Progenitor cell of endocrine pancreas (in vitro differentiated cells): ENCODE results near the gene QRFP. TPM values are rescaled to one million over a fixed set of nuclear protein-coding genes. Genes with fewer than 3 reads are reported as not detected.

Experiments
- DNase-seq: peaks from one replicate; pipeline ENCODE4 v3.0.0; 2021; ENCODE audit warnings: low spot score; ENCODE audit not compliant: unreplicated experiment
- H3K27ac Mint-ChIP-seq: 2 replicates; pipeline ENCODE4 v1.8.0; 2021; ENCODE audit warnings: mild to moderate bottlenecking, moderate library complexity, mixed read lengths
- H3K27me3 Mint-ChIP-seq: 2 replicates; pipeline ENCODE4 v1.8.0; 2021; ENCODE audit warnings: mixed read lengths
- H3K36me3 Mint-ChIP-seq: 2 replicates; pipeline ENCODE4 v1.8.0; 2022; ENCODE audit warnings: mixed read lengths; ENCODE audit not compliant: insufficient read depth
- H3K4me1 Mint-ChIP-seq: 2 replicates; pipeline ENCODE4 v1.8.0; 2021; ENCODE audit warnings: low read depth, mixed read lengths
- H3K4me3 Mint-ChIP-seq: 2 replicates; pipeline ENCODE4 v1.8.0; 2021; ENCODE audit warnings: low read depth, mild to moderate bottlenecking, moderate library complexity, mixed read lengths
- H3K9me3 Mint-ChIP-seq: 2 replicates; pipeline ENCODE4 v1.8.0; 2021; ENCODE audit warnings: low read depth, mixed read lengths
- total RNA-seq: library from RNA; stranded (reverse); gene quantifications from 2 replicates; pipeline ENCODE4 v1.2.1, GENCODE V29; 2021
- TF ChIP-seq, protein P1 (sequence below): fragments of 200-600 bp; sonication (generic); IDR thresholded peaks from one replicate; pipeline ENCODE4 v1.5.0; 2021; ENCODE audit warnings: antibody characterized with exemption, mild to moderate bottlenecking; ENCODE audit not compliant: unreplicated experiment

Gene QRFP
- total RNA-seq, 1 donor from 2014 or later, result not detected

DNA sequence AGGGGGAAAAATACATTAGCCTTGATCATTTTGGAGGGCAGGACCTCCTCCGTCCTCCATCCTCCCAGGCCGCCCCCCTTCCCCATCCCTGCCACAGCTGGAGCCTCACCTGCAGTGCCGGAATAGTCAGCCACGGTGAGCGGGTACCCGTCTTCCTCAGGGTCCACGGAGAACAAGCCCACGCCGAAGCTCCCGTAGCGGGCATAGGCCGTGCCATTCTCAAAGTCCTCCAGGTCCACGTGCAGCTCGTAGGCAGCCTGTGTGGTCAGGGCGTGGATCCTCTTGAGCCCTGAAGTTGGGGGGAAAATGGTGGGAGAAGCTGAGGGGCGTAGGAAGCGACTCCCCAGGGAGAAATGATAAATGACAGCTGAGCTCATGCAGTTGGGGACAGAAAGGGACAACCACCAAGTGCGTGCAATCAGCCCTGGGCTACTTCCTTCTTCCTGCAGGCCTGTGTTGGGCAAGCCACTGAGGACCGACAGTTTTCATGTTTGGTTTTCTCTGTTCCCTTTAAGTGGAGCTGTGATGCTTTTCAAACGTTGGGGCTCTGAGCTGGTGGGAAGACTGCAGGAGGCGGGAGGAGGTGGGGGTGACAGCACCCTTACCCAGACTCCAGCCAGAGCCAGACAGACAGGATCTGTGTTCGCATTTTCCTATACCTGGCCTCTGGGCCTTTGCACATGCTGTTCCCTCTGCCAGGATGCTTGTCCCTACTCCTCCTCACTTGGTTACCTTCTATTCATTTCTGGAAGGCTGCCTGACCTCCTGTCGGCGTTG, 8.7 kb upstream of the QRFP start:
- no peak overlapping the region for H3K27ac Mint-ChIP-seq
- no peak overlapping the region for H3K4me3 Mint-ChIP-seq
- DNase-seq, result no peak
- peaks cover 6% of the 10 kb centered on the region for H3K27me3 Mint-ChIP-seq
- TF ChIP-seq, protein P1, sequence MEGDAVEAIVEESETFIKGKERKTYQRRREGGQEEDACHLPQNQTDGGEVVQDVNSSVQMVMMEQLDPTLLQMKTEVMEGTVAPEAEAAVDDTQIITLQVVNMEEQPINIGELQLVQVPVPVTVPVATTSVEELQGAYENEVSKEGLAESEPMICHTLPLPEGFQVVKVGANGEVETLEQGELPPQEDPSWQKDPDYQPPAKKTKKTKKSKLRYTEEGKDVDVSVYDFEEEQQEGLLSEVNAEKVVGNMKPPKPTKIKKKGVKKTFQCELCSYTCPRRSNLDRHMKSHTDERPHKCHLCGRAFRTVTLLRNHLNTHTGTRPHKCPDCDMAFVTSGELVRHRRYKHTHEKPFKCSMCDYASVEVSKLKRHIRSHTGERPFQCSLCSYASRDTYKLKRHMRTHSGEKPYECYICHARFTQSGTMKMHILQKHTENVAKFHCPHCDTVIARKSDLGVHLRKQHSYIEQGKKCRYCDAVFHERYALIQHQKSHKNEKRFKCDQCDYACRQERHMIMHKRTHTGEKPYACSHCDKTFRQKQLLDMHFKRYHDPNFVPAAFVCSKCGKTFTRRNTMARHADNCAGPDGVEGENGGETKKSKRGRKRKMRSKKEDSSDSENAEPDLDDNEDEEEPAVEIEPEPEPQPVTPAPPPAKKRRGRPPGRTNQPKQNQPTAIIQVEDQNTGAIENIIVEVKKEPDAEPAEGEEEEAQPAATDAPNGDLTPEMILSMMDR, result no peak
- no peaks in the 10 kb centered on the region for H3K9me3 Mint-ChIP-seq
- no peaks in the 10 kb centered on the region for H3K36me3 Mint-ChIP-seq
- H3K4me1 Mint-ChIP-seq, result no peaks in the 10 kb centered on the region

DNA sequence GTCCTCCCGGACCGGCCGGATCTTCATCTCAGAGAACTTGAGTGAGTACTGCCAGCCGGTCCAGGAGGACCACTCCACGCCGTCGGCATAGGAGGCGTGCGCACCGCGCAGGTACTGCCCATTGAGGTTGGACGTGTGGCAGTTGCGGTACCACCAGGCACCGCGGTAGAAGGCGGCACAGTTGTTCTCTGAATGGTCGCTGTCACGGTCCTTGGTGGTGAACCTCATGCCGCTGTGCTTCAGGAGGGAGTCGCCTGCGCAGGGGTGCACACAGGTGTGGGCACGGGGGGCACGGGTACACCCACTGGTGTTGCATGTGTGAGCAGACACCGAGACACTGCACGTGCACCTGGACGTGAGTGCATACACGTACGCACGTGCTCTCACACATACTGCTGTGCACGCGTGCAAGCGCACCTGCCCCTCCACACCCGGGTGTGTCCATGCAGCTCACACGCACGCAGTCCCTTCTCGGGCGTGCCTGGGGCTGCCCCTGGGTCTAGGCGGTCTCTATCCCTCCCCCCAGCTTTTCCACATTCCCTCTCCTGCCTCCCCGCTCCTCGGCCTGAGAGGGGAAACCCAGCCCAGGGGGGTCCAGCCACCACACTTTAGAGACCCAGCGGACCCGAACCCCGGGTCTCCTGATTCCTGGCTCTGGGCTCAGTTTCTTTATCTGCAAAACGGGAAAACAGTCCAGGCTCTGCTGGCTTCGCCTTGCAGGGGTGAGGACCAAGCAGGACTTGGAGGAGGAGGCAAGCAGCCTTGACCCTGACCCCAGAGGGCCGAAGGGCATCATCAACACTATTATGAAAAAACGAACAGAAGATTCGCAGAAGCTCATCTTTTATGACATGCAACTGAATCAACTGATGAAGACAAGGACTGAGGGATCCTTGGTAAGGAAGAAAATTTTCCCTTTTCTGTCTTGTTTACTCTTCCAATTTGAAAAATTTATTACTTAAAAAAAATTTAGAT, 7.7 kb upstream of the QRFP start:
- DNase-seq, result no peak
- TF ChIP-seq, protein P1, result no peak
- no peak overlapping the region for H3K27ac Mint-ChIP-seq
- no peaks in the 10 kb centered on the region for H3K9me3 Mint-ChIP-seq
- H3K4me3 Mint-ChIP-seq, result no peak overlapping the region
- no peaks in the 10 kb centered on the region for H3K36me3 Mint-ChIP-seq
- H3K27me3 Mint-ChIP-seq, result peaks cover 10% of the 10 kb centered on the region
- H3K4me1 Mint-ChIP-seq, result no peaks in the 10 kb centered on the region

DNA sequence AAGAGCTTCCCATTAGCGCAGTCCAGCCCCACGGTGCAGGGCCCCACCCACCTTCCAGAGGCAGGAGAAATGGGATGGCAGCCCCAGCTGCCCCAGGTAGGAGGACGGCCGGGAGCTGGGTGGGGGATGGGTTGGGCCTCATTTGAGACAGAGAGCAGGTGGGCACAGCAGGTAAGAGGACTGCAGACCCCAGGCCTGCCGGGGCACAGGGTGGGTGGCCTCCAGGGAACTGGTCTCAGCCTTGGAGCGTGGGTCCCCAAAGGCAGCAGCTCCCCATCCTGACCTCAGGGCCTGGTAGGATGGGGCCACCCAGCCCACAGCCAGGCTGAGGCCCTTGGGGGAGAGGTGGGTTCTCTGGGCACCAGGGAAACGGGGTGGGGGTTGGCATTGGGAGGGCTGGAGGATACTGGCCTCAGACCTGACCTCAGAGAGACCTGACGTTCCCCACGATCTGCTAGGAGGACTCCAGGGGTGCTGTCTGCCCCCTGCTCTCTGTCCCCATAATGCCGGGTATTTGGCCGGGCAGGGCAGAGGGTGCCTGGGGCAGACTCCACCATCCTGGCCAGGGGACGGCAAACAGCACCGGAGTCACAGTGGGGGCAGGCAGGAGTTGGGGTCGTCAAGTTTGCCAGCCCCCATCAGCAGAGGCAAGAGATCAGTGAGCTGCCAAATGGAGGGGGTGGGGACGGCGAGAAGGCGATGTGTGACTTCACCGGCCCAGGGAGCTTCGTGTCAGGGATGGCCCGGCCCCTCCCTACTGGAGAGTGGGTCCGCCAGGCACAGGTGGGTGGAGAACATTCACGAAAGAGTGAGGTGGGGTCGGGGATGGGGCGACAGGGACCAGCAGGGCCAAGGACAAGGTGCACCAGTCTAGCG, 6.8 kb upstream of the QRFP start:
- TF ChIP-seq, protein P1, result no peak
- Mint-ChIP-seq H3K27ac (no peak overlapping the region), H3K4me1 (no peaks in the 10 kb centered on the region), H3K36me3 (no peaks in the 10 kb centered on the region), H3K27me3 (peaks cover 12% of the 10 kb centered on the region), H3K9me3 (no peaks in the 10 kb centered on the region), H3K4me3 (no peak overlapping the region)
- DNase-seq, result no peak

DNA sequence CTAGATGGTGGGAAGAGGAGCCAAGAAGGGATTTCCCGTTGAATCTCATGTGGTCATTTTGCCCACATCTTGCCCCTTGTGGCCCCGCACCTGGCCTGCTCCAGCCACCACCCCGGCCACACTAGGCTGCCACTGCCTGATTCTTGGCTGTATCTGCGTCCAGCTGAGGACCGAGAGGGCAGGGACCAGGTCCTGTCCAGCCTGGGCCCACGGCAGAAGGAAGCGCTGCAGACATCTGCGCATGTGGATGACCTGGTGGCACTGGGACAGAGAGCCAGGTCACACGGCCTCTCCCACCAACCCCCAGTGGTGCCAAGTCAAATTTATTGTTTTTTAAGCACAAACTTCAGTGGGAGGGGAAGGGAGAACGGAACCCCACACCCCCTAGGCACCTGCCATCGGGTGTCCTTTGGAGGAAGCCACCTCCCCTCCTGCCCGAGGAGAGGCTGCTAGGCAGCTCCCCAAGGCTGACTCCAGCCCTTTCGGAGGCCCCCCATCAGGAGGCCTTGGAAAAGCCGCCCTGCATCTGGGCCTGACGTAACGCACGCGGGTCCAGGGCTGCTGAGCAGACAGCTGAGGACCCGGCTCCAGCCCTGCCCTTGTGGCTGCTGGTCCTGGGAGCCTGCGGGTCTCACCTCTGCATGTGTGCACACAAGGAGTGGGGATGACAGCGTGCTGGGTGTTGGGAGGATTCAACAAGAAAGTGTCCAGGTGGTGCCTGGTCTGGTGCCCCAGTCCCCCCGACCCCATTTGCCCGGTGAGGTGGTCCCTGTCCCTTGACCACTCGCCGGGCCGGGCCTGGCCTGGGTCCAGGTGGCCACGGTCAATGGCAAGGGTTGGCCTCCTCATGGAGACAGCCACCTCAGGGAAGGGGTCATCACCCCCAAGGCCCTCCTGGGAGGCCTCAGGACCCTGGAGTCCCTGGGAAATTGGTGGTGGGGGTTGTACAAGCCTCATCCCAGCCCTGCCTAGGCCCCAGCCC, 5.9 kb upstream of the QRFP start:
- H3K4me1 Mint-ChIP-seq, result no peaks in the 10 kb centered on the region
- no peak overlapping the region for H3K27ac Mint-ChIP-seq
- TF ChIP-seq, protein P1, result no peak
- no peaks in the 10 kb centered on the region for H3K9me3 Mint-ChIP-seq
- no peaks in the 10 kb centered on the region for H3K36me3 Mint-ChIP-seq
- H3K4me3 Mint-ChIP-seq, result no peak overlapping the region
- H3K27me3 Mint-ChIP-seq, result peaks cover 12% of the 10 kb centered on the region
- DNase-seq, result no peak
